K562 (cell line): Measurements from ENCODE around the gene HEXIM1. TPM values are rescaled to one million over a fixed set of nuclear protein-coding genes. Genes with fewer than 3 reads are reported as not detected.

Source experiments
- COPS2 ChIP-seq: fragments of 450-650 bp; conservative IDR thresholded peaks from 2 replicates; pipeline ENCODE4 v1.6.1; 2016; ENCODE audit warnings: mild to moderate bottlenecking, moderate library complexity
- DMBX1 ChIP-seq: fragments of 250-450 bp; sonication (Bioruptor Pico); IDR thresholded peaks from 2 replicates; pipeline ENCODE4 v1.8.0; 2022; ENCODE audit warnings: inconsistent platforms, mild to moderate bottlenecking, moderate library complexity, borderline replicate concordance
- FOXP1 ChIP-seq: sonication (generic); formaldehyde crosslinking; IDR thresholded peaks from 2 replicates; pipeline ENCODE4 v1.8.0; 2022; ENCODE audit warnings: mild to moderate bottlenecking, missing genetic modification reagents
- POLR3A ChIP-seq: IDR thresholded peaks from 2 replicates; pipeline ENCODE4 v1.6.1; 2011; ENCODE audit warnings: borderline replicate concordance, mild to moderate bottlenecking, moderate library complexity; ENCODE audit not compliant: insufficient read length, insufficient read depth; ENCODE audit errors: extremely low read depth
- SMAD4 ChIP-seq: fragments of 250-450 bp; sonication (Bioruptor Pico); conservative IDR thresholded peaks from 2 replicates; pipeline ENCODE4 v1.8.0; 2021; ENCODE audit warnings: inconsistent platforms, mild to moderate bottlenecking, moderate library complexity
- ZBTB34 ChIP-seq: fragments of 250-450 bp; sonication (Bioruptor Pico); IDR thresholded peaks from 2 replicates; pipeline ENCODE4 v1.8.0; 2021; ENCODE audit warnings: mild to moderate bottlenecking, moderate library complexity
- ZBTB5 ChIP-seq: fragments of 450-650 bp; IDR thresholded peaks from 2 replicates; pipeline ENCODE4 v1.6.1; 2017; ENCODE audit warnings: antibody characterized with exemption
- polyA plus RNA-seq, 8 experiments: library from polyadenylated mRNA; depleted of rRNA in 4 of 8; stranded (reverse) in 5 of 8; unstranded in 3 of 8; fragments of >200 nt; fragmentation: Nextera tagmentation in 2 of 8; fragmentation: Illumina TruSeq in 1 of 8; extraction: Ambion mirVana in 2 of 8; extraction: Trizol in 1 of 8; gene quantifications; 2 replicates each; pipeline versions ENCODE4 v1.2.1 to v1.2.3, GENCODE V29; 2011 to 2014; ENCODE audit warnings: inconsistent platforms in 1 of 8, missing spikeins in 1 of 8
- total RNA-seq, 7 experiments: library from RNA; depleted of rRNA in 6 of 7; stranded (reverse); fragments of >200 nt in 6 of 7; fragmentation: Illumina TruSeq in 2 of 7; extraction: Trizol in 2 of 7; gene quantifications; 2 replicates each; pipeline versions ENCODE4 v1.2.1 to v1.2.3, GENCODE V29; 2011 to 2021; ENCODE audit warnings: low replicate concordance in 1 of 7
- TF ChIP-seq, protein P1 (sequence below): fragments of 450-650 bp; IDR thresholded peaks from 2 replicates; pipeline ENCODE4 v1.6.1; 2016; ENCODE audit warnings: mild to moderate bottlenecking, moderate library complexity
- TF ChIP-seq, protein P2 (sequence below): IDR thresholded peaks from 3 replicates; pipeline ENCODE4 v1.6.1; 2011; ENCODE audit warnings: borderline replicate concordance, mild to moderate bottlenecking; ENCODE audit not compliant: insufficient read length, insufficient read depth

The HEXIM1 gene
- total and polyA plus RNA-seq, 9 of the 15 experiments (the other 6 are each of a cell fraction or from before 2014, with no cell fraction given) = 1.4 to 28.3 (median 9.1) TPM

DNA sequence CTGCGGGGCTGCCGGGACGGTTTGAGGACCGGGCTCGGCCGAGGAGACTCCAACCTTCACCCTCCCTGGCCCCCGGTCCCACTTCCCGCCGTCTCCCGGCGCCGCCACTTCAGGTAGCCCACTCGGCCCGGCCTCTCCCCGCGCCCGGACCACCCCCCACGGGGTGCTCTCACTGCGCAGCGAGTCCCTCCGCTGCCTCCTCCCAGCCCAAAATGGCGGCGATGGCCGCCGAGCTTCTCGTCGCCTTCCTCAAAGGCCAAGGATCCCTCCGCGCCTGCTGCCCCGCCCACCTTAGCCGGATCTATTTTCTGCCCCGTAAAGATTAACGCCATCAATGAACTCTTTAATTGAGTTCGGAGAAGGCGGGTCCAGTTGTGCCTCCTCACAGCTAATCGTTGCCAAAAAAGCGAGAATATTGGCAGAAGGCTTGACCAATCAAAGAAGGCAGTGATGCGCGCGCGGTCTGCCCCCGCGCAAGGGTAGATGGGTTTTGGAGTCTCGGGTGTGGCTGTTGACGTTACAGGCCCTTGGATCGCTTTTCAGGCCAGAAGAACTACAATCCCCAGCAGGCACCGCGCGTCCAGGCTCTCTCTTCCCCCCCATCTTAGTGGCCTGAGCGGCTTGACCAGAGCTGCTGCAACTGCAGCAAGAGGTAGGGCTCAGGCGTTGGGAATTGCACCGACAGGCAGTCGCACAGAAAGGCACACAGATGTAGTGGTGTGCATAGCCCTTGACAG is 13.2 kb downstream of the HEXIM1 start, which contains the start of gene HEXIM2 (continued):
- TF ChIP-seq ZBTB5 = no peak
- TF ChIP-seq SMAD4 = peak; percentile 77
- TF ChIP-seq, protein P1, sequence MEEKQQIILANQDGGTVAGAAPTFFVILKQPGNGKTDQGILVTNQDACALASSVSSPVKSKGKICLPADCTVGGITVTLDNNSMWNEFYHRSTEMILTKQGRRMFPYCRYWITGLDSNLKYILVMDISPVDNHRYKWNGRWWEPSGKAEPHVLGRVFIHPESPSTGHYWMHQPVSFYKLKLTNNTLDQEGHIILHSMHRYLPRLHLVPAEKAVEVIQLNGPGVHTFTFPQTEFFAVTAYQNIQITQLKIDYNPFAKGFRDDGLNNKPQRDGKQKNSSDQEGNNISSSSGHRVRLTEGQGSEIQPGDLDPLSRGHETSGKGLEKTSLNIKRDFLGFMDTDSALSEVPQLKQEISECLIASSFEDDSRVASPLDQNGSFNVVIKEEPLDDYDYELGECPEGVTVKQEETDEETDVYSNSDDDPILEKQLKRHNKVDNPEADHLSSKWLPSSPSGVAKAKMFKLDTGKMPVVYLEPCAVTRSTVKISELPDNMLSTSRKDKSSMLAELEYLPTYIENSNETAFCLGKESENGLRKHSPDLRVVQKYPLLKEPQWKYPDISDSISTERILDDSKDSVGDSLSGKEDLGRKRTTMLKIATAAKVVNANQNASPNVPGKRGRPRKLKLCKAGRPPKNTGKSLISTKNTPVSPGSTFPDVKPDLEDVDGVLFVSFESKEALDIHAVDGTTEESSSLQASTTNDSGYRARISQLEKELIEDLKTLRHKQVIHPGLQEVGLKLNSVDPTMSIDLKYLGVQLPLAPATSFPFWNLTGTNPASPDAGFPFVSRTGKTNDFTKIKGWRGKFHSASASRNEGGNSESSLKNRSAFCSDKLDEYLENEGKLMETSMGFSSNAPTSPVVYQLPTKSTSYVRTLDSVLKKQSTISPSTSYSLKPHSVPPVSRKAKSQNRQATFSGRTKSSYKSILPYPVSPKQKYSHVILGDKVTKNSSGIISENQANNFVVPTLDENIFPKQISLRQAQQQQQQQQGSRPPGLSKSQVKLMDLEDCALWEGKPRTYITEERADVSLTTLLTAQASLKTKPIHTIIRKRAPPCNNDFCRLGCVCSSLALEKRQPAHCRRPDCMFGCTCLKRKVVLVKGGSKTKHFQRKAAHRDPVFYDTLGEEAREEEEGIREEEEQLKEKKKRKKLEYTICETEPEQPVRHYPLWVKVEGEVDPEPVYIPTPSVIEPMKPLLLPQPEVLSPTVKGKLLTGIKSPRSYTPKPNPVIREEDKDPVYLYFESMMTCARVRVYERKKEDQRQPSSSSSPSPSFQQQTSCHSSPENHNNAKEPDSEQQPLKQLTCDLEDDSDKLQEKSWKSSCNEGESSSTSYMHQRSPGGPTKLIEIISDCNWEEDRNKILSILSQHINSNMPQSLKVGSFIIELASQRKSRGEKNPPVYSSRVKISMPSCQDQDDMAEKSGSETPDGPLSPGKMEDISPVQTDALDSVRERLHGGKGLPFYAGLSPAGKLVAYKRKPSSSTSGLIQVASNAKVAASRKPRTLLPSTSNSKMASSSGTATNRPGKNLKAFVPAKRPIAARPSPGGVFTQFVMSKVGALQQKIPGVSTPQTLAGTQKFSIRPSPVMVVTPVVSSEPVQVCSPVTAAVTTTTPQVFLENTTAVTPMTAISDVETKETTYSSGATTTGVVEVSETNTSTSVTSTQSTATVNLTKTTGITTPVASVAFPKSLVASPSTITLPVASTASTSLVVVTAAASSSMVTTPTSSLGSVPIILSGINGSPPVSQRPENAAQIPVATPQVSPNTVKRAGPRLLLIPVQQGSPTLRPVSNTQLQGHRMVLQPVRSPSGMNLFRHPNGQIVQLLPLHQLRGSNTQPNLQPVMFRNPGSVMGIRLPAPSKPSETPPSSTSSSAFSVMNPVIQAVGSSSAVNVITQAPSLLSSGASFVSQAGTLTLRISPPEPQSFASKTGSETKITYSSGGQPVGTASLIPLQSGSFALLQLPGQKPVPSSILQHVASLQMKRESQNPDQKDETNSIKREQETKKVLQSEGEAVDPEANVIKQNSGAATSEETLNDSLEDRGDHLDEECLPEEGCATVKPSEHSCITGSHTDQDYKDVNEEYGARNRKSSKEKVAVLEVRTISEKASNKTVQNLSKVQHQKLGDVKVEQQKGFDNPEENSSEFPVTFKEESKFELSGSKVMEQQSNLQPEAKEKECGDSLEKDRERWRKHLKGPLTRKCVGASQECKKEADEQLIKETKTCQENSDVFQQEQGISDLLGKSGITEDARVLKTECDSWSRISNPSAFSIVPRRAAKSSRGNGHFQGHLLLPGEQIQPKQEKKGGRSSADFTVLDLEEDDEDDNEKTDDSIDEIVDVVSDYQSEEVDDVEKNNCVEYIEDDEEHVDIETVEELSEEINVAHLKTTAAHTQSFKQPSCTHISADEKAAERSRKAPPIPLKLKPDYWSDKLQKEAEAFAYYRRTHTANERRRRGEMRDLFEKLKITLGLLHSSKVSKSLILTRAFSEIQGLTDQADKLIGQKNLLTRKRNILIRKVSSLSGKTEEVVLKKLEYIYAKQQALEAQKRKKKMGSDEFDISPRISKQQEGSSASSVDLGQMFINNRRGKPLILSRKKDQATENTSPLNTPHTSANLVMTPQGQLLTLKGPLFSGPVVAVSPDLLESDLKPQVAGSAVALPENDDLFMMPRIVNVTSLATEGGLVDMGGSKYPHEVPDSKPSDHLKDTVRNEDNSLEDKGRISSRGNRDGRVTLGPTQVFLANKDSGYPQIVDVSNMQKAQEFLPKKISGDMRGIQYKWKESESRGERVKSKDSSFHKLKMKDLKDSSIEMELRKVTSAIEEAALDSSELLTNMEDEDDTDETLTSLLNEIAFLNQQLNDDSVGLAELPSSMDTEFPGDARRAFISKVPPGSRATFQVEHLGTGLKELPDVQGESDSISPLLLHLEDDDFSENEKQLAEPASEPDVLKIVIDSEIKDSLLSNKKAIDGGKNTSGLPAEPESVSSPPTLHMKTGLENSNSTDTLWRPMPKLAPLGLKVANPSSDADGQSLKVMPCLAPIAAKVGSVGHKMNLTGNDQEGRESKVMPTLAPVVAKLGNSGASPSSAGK = no peak
- peak; percentile 70; the same call in 1 of the 2 replicates for TF ChIP-seq FOXP1
- no peak for TF ChIP-seq POLR3A
- TF ChIP-seq, protein P2, sequence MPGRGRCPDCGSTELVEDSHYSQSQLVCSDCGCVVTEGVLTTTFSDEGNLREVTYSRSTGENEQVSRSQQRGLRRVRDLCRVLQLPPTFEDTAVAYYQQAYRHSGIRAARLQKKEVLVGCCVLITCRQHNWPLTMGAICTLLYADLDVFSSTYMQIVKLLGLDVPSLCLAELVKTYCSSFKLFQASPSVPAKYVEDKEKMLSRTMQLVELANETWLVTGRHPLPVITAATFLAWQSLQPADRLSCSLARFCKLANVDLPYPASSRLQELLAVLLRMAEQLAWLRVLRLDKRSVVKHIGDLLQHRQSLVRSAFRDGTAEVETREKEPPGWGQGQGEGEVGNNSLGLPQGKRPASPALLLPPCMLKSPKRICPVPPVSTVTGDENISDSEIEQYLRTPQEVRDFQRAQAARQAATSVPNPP = no peak
- no peak for TF ChIP-seq COPS2
- peak; percentile 76 for TF ChIP-seq DMBX1 (CRISPR knock-in tag)
- no peak for TF ChIP-seq ZBTB34
